Stimulated activated CD4-positive, alpha-beta T cell treated with anti-CD3 and anti-CD28 coated beads, TNF-alpha, amount 100 ng/mL, for 1 hour (primary cell): ENCODE data around the gene COL23A1.

Experiments
- DNase-seq, 3 donors: peaks; one replicate each; pipeline ENCODE4 v3.0.0-alpha.2; 2020; ENCODE audit warnings: low read depth in 3 of 3, low spot score in 1 of 3

Gene COL23A1

GRCh38 chr5:178218237-178218776, 371.9 kb downstream of the COL23A1 start:
- DNase-seq, result no peak

DNA sequence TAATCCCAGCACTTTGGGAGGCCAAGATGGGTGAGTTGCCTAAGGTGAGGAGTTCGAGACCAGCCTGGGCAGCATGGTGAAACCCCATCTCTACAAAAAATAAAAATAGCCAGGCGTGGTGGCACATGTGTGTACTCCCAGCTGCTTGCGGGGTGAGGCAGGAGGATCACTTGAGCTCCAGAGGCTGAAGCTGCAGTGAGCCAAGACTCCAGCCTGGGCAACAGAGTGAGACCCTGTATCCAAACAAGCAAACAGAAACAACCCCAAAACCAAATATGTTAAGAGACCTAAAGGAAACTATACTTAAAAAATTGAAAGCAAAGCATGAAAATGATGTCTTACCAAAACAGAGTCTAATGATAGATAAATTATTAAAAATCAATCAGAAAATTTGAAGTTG, 373.4 kb downstream of the COL23A1 start:
- DNase-seq, result no peak

DNA sequence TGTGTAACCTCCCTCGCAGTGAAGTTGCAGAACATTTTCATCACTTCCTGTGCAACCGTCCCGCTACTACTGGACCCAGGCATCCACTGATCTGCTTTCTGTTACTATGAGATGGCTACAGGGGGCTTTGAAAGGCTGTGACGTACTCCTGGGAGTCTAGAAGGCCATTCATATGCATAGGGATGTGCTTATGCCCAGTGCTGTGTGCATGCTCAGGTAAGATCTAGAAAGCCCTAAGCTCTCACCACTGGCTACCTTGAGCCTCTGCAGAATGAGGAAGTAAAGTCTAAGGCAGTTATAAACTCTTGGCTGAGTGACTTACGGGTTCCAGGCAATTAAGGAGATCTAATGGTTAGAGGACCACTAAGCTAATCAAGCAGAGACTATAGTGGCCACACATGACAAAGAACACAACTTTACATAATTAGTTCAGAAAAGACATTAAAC, 374.1 kb downstream of the COL23A1 start:
- DNase-seq, result no peak

DNA sequence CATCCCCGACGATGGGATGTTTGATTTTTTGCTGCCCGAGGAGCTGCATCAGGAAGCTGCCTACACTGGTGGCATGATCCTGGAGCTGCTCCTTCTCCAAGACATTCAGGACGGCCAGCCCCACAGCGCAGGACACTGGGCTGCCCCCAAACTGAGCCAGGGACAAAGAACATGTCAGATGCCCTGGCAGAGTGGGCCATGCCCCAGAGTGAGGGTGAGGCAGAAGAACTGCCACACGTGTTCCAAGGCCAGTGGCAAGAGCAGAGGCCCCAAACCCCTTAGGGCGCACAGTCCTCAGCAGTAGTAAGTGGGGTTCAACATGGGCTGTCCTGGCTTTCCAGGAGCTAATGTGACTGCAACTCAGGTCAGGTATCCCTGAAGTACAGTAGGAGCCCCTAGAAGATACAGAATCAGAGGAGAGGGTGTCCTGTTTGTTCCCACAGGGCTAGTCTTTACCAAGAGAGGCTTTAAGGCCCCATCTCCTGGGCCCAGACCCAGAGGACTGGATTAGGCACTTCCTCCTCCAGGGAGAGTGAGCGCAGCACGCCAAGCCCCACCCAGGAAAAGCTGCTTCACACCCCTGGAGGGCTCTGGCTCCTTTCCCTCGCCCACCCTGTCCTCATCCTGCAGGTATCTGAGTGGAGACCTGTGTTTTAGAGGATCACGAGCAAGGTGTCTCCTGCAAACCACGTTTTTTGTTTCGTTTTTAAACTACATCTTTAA, 374.8 kb downstream of the COL23A1 start:
- DNase-seq, result no peak

GRCh38 chr5:178214160-178214803, 375.9 kb downstream of the COL23A1 start:
- no peak for DNase-seq

- no peak for DNase-seq
These were observed 376.4 kb downstream of the COL23A1 start for GRCh38 chr5:178213748-178214151.

DNA sequence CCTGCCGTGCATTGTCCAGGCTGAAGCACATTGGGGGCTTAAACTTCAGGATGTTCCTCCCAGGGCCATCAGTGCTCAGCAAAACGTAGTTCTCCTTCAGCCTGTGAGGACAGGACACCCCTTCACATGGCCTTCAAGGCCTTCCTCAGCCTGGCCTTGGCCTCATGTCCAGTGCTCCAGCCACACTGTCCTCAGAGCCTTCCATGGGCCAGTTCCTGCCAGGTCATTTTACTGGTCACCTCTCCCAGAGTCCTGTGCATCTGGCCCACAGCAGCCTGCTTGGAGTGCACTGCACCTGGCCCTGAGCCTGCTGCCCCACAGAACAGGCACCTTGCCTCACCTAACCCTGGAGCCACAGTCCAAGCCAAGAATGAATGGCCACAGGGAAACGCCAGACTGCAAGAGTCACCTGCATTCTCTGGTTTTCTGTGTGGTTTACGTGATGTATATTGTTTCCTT, 377.2 kb downstream of the COL23A1 start:
- DNase-seq, result no peak

DNA sequence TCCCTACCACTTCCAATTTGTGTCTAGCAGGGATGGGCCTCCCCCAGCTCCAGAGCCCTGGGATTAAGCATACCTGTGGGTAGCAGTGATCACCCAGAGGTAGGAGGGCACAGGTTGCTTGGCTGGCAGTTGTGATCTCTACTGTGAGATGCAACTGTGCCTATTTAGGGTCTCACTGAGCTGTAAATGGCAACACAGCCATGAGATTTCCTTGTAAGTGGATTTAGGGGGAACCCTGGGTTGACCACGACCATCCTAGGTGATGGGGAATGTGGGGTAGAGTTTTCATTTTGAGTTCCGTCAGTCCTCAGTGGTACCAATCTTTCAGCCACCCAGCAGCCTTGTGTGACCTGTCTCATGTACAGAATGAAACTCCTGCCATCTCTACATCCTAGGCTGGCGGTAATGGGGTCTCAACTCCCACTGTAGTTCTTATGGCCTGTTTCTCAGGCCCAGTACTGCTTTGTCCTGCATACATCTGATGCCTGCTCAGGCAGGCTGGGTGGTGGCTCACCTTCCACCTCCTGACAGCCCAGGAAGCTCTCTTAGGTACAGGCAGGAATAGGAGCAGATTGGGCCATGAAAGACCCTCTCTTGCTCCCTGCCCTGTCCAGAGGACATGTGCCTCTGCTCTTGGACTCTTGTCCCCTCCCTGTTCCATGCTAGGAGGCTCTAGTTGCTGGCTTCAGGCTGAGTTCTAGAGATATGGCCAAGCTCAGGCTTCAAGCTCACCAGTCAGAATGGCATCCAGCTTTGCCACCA, 377.8 kb downstream of the COL23A1 start:
- DNase-seq, result no peak

- no peak for DNase-seq
These were observed 378.8 kb downstream of the COL23A1 start for GRCh38 chr5:178211095-178212048.

GRCh38 chr5:178210686-178211085, 379.5 kb downstream of the COL23A1 start:
- no peak for DNase-seq

GRCh38 chr5:178210073-178210535, 380.1 kb downstream of the COL23A1 start:
- no peak for DNase-seq

DNA sequence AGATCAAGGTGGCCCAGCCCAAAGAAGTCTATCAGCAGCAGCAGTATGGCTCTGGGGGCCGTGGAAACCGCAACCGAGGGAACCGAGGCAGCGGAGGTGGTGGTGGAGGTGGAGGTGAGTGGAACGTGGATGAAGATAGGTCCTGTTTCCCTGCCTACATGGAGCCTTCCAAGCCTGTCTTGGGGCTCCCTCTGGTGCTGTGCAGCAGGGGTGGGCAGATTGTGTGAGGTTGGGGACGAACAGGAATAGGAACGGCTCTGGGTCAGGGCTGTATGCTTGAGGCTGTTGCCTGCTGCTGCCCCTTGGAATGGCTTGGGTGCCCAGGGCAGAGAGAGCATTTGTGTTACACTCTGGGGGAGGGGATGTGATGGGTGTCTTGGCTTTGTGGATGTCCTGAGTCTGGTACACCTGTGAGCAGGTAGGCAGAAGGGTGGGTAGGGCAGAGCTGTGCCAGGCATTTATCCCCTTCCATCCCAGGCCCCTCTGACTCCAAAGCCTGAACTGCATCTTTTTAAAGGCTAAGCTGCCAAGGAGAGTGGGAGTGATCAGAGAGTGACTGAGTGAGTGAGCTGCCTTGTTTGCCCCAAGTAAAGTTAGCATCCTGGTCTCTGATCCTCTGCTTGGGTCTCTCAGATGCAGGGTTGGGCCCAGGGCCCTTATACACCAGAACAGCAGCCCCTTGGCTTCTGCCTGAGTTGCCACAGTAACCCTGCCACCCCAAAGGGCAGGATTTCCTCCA, 380.7 kb downstream of the COL23A1 start:
- DNase-seq, result no peak

DNA sequence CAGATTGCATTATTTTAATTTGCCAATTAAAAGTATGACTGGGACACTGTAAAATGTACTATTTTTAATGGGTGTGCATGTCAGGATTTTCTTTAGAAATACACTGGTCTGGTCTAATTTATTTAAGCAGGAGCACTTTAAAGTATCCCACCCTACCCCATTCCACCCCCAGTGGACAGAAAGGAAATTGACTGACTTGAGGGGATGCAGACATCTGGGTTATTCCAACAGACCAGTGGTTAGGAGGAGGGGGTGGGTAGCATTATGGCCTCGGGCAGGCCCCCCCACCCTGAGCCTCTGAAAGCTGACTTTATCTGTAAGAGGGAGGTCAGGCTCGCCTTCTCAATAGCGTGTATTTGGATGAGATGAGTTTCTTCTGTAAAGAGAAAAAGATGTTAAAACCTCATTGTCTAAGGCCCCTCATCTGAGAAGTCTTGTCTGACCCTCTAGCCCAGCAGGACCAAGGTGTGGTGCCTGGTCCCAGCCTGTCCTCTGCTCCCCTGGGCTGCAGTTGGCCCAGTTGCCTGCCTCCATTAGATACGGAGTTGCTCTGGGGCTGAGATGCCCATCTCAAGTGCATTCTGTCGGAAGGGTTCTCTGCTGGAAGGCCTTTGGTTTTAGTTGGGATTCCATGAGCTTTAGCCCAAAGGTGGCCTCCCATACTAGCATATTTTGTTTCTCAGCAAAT, 381.5 kb downstream of the COL23A1 start:
- no peak for DNase-seq

- no peak for DNase-seq
These were observed 382.3 kb downstream of the COL23A1 start for GRCh38 chr5:178207917-178208280.

GRCh38 chr5:178207183-178207916, 382.8 kb downstream of the COL23A1 start:
- no peak for DNase-seq

DNA sequence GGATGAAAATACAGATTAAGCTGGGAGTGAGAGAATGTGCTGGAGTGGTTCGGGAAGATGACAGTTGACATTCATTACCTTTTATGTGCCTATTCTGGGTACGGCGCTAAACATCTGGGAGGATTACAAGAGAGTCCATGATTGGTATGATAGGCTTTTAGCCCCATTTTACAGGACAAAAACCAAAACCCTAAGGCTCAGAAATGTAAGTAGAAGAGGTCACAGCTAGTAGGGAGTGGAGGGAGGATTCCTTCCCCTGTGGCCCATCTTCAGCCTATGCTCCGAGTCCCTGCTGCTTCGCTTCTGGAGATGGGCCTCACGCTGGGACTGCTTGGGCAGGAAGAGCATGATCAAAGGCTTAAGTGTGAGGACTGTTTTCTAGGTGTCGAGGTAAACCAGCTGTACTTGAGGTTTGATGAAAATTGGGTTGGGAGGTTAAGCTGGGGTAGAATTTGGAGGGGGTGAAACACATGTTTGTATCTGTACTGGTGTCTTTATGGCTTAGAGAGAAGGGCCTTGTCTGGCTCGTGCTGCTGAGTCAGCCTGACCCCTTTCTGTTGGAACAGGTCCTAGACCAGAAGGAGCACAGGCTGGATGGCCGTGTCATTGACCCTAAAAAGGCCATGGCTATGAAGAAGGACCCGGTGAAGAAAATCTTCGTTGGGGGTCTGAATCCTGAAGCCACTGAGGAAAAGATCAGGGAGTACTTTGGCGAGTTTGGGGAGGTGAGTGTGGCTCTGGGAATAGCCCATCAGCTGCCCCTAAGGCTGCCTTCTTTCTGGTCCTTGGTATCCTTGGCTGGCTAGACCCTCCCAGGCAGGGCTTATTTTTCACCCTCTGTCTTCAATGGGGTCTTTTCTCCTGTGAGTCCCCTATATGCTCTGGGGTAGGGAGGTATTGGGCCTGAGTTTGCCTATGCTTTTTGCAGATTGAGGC, 383.8 kb downstream of the COL23A1 start:
- no peak for DNase-seq

- no peak for DNase-seq
These were observed 384.5 kb downstream of the COL23A1 start for GRCh38 chr5:178205749-178206047.
